Upper lobe of left lung (tissue), 6 donors: ENCODE measurements around the gene CEP72. TPM values are rescaled to one million over a fixed set of nuclear protein-coding genes. Genes with fewer than 3 reads are reported as not detected.
A peak's percentile ranks its signal among the peaks of the same experiment; 100 is the strongest.

Source experiments
- ATAC-seq, 2 donors: fragments of 200-7000 bp; cut with Tn5 transposase; one replicate each; pipeline ENCODE4 v1.9.1; 2022; ENCODE audit warnings: mild to moderate bottlenecking in 2 of 2, moderate library complexity in 2 of 2; ENCODE audit not compliant: low FRiP score in 2 of 2
- DNase-seq, 2 donors: peaks; one replicate each; pipeline ENCODE4 v3.0.0-alpha.2; 2019 to 2020
- H3K27ac ChIP-seq, 4 donors: fragments of 200-600 bp; sonication (generic); one replicate each; pipeline ENCODE4 v1.5.1; 2016 to 2019
- H3K27me3 ChIP-seq, 4 donors: fragments of 200-600 bp; sonication (generic); one replicate each; pipeline ENCODE4 v1.5.1; 2017 to 2019
- H3K36me3 ChIP-seq, 4 donors: fragments of 200-600 bp; sonication (generic); one replicate each; pipeline ENCODE4 v1.5.1; 2016 to 2019
- H3K4me1 ChIP-seq, 4 donors: fragments of 200-600 bp; sonication (generic); one replicate each; pipeline ENCODE4 v1.5.1; 2018 to 2019
- H3K4me3 ChIP-seq, 4 donors: fragments of 200-600 bp; sonication (generic); one replicate each; pipeline ENCODE4 v1.5.1; 2017 to 2019; ENCODE audit warnings: mild to moderate bottlenecking in 2 of 4, moderate library complexity in 1 of 4
- H3K9me3 ChIP-seq, 4 donors: fragments of 200-600 bp; sonication (generic); one replicate each; pipeline ENCODE4 v1.5.1; 2018 to 2019
- CTCF ChIP-seq, 6 experiments: fragments of 450-650 bp in 4 of 6; fragments of 200-600 bp in 2 of 6; sonication (generic) in 2 of 6; IDR thresholded peaks; one replicate each; pipeline ENCODE4 v1.5.1; 2016 to 2019; ENCODE audit warnings: antibody characterized with exemption in 6 of 6
- EP300 ChIP-seq, 4 donors: sonication (generic); formaldehyde crosslinking; IDR thresholded peaks; one replicate each; pipeline ENCODE4 v1.5.1; 2017; ENCODE audit warnings: antibody characterized with exemption in 4 of 4, control low read depth in 2 of 4
- POLR2A ChIP-seq, 4 donors: fragments of 450-650 bp; IDR thresholded peaks; one replicate each; pipeline ENCODE4 v1.5.1; 2016 to 2017; ENCODE audit warnings: antibody characterized with exemption in 4 of 4, mild to moderate bottlenecking in 2 of 4
- POLR2AphosphoS5 ChIP-seq, 2 donors: sonication (generic); formaldehyde crosslinking; IDR thresholded peaks; one replicate each; pipeline ENCODE4 v1.5.1; 2017; ENCODE audit warnings: antibody characterized with exemption in 2 of 2
- WGBS, 2 donors: methylation state at CpG; one replicate each; pipeline ENCODE4 v1.1.5; 2017 to 2018; 5-methylcytosine and 5-hydroxymethylcytosine counted together
- total RNA-seq, 6 donors: library from RNA; depleted of rRNA in 4 of 6; stranded (reverse); fragments of >200 nt in 4 of 6; gene quantifications; one replicate each; pipeline versions ENCODE4 v1.1.0 to v1.2.1, GENCODE V29; 2016 to 2021
- donor health status: DM: no; HTN: no; CAD: no; lungs with moderate emphysema.
- donor health status: DM: no; HTN: yes; CAD: no; lungs with severe emphysema.

Gene CEP72
- total RNA-seq, 6 donors from 2014 or later: 6.8 to 21.0 (median 9.4) TPM

- no peaks in the 10 kb centered on the region for H3K4me1 ChIP-seq
- peaks cover 12 to 59% (median 40%) of the 10 kb centered on the region in 4 donors for H3K36me3 ChIP-seq
- no peaks in the 10 kb centered on the region for H3K9me3 ChIP-seq
- H3K27ac ChIP-seq: no peak overlapping the region
- no peak overlapping the region for H3K4me3 ChIP-seq
- peak in 1 of 2 donors; percentile 75 for DNase-seq
- no peak for ATAC-seq
- no peaks in the 10 kb centered on the region for H3K27me3 ChIP-seq
- 94 to 97% methylated on average over 34 to 37 of the region's 38 CpGs for WGBS, 2 donors
- TF ChIP-seq POLR2AphosphoS5 (IDR thresholded peaks at IDR 0.05) (no peak), EP300 (IDR thresholded peaks at IDR 0.05) (no peak), CTCF (IDR thresholded peaks at IDR 0.05) (no peak), POLR2A (IDR thresholded peaks at IDR 0.05) (no peak)
These were observed 12.2 kb downstream of the CEP72 start for GRCh38 chr5:624118-624950.

- ATAC-seq: no peak
- Histone ChIP-seq H3K4me1 (no peaks in the 10 kb centered on the region), H3K27ac (no peak overlapping the region), H3K4me3 (no peak overlapping the region), H3K36me3 (peaks cover 8 to 54% (median 36%) of the 10 kb centered on the region in 4 donors), H3K9me3 (no peaks in the 10 kb centered on the region), H3K27me3 (no peaks in the 10 kb centered on the region)
- no peak for TF ChIP-seq POLR2A (IDR thresholded peaks at IDR 0.05)
- TF ChIP-seq CTCF (IDR thresholded peaks at IDR 0.05): no peak
- no peak for TF ChIP-seq EP300 (IDR thresholded peaks at IDR 0.05)
- no peak for TF ChIP-seq POLR2AphosphoS5 (IDR thresholded peaks at IDR 0.05)
- DNase-seq: peak in 1 of 2 donors; percentile 49
- 88 to 90% methylated on average over 10 to 13 of the region's 13 CpGs for WGBS, 2 donors
These were observed 12.8 kb downstream of the CEP72 start for GRCh38 chr5:624951-625230.

GRCh38 chr5:625516-625915 is 13.4 kb downstream of the CEP72 start:
- 94 to 95% methylated on average over 16 of the region's 16 CpGs for WGBS, 2 donors
- Histone ChIP-seq H3K27me3 (no peaks in the 10 kb centered on the region), H3K4me1 (no peaks in the 10 kb centered on the region), H3K4me3 (no peak overlapping the region), H3K9me3 (no peaks in the 10 kb centered on the region), H3K27ac (no peak overlapping the region), H3K36me3 (peaks cover 1 to 47% (median 30%) of the 10 kb centered on the region in 4 donors)
- DNase-seq (peak in 1 of 2 donors; percentile 36), ATAC-seq (no peak)
- no peak for TF ChIP-seq POLR2A (IDR thresholded peaks at IDR 0.05)
- no peak for TF ChIP-seq EP300 (IDR thresholded peaks at IDR 0.05)
- TF ChIP-seq CTCF (IDR thresholded peaks at IDR 0.05): no peak
- TF ChIP-seq POLR2AphosphoS5 (IDR thresholded peaks at IDR 0.05): no peak

GRCh38 chr5:626850-627249 is 14.7 kb downstream of the CEP72 start:
- no peaks in the 10 kb centered on the region for H3K4me1 ChIP-seq
- H3K36me3 ChIP-seq: peaks cover 0 to 35% (median 19%) of the 10 kb centered on the region in 4 donors
- whole genome bisulfite sequencing, 2 donors: 88 to 92% methylated on average over 3 of the region's 3 CpGs
- no peak for ATAC-seq
- no peaks in the 10 kb centered on the region for H3K27me3 ChIP-seq
- DNase-seq: no peak
- H3K4me3 ChIP-seq: no peak overlapping the region
- H3K9me3 ChIP-seq: no peaks in the 10 kb centered on the region
- H3K27ac ChIP-seq: no peak overlapping the region
- TF ChIP-seq CTCF (IDR thresholded peaks at IDR 0.05) (no peak), EP300 (IDR thresholded peaks at IDR 0.05) (no peak), POLR2A (IDR thresholded peaks at IDR 0.05) (no peak), POLR2AphosphoS5 (IDR thresholded peaks at IDR 0.05) (no peak)

GRCh38 chr5:627840-628239 is 15.7 kb downstream of the CEP72 start:
- WGBS, 2 donors: 95 to 97% methylated on average over 24 of the region's 24 CpGs
- peak in 1 of 2 donors; percentile 70 for DNase-seq
- H3K36me3 ChIP-seq: peaks cover 0 to 29% (median 18%) of the 10 kb centered on the region in 4 donors

More at GRCh38 chr5:627840-628239, 15.7 kb downstream of the CEP72 start:
- H3K4me1 ChIP-seq: no peaks in the 10 kb centered on the region
- no peak for TF ChIP-seq EP300 (IDR thresholded peaks at IDR 0.05)
- no peak for TF ChIP-seq POLR2AphosphoS5 (IDR thresholded peaks at IDR 0.05)
- no peak for TF ChIP-seq POLR2A (IDR thresholded peaks at IDR 0.05)
- no peak for TF ChIP-seq CTCF (IDR thresholded peaks at IDR 0.05)
- H3K9me3 ChIP-seq: no peaks in the 10 kb centered on the region
- no peak for ATAC-seq
- no peaks in the 10 kb centered on the region for H3K27me3 ChIP-seq
- H3K4me3 ChIP-seq: no peak overlapping the region
- H3K27ac ChIP-seq: no peak overlapping the region
